ENCODE measurements around the gene NAA10.

The NAA10 gene

DNA sequence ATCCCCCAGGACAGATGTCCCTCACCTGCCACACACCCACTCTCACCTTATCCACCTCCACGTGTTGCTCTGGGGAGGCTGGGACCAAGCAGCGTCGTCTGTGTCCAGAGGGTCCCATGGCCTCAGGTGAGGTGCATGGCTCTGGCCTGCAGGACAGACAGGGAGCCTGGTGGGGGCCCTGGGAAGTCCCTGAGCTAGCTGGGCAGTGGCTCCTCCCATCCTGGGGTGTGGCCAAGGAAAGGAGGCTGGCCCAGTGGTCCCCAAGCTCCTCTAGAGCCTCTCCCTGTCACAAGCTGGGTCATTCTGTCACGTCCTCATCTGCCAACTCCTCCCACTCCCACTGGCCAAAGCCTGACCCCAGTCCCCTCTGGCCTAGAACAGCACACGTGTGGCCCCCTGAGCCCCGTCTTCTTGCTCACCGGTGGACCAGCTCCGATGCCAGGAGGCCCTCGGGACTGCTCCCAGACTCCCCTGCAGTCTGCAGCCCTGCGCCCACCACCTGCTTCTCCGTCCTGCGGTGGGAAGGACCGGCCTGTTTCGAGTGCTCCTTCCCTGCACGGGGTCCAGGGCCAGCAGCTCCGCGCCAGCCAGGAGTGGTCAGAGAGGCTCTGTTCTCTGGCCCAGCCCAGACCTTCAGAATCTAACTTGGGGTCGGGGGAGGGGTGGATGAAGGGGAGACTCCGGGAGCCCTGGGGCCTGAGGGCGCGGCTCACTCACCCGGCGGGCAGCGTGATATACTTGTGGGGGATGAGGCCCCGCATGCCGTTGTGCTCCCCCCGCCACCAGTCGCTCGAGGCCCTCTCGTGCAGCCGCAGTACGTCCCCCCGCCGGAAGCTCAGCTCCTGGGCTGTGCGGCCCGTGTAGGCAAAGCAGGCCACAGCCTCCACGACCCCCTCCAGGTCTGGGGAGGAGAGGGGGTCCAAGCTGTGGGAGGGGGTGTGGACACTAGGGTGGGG is 25.5 kb downstream of the NAA10 start:
- DNase-seq (ENCODE audit: low read depth), result no peak

GRCh38 chrX:153908219-153908860 is 26.5 kb downstream of the NAA10 start:
- DNase-seq (ENCODE audit: low read depth), result no peak

DNA sequence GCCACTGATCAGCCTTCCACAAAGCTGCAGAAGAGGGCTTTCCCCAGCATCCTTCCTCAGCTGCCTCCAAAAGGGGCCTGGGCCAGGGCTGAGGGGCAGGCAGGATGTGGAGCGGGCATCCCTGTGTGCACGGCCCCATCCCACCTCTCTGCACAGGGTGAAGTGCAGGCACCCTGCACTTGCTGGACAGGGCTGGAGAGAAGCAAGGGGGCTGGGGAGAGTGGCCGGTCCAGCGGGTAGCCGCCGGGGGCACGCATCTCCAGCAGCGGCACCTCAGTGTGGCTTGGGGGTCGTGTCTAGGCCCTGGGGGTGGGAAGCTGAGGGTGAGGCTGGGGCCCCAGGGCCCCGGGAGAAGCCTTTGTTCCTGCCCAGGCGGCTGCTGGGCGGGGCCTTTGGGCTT is 27.4 kb downstream of the NAA10 start:
- no peak for DNase-seq (ENCODE audit: low read depth)

- DNase-seq (ENCODE audit: low read depth), result no peak
Measured at GRCh38 chrX:153906126-153906917, 28.5 kb downstream of the NAA10 start.

GRCh38 chrX:153905481-153906095 is 29.2 kb downstream of the NAA10 start:
- no peak for DNase-seq (ENCODE audit: low read depth)

DNA sequence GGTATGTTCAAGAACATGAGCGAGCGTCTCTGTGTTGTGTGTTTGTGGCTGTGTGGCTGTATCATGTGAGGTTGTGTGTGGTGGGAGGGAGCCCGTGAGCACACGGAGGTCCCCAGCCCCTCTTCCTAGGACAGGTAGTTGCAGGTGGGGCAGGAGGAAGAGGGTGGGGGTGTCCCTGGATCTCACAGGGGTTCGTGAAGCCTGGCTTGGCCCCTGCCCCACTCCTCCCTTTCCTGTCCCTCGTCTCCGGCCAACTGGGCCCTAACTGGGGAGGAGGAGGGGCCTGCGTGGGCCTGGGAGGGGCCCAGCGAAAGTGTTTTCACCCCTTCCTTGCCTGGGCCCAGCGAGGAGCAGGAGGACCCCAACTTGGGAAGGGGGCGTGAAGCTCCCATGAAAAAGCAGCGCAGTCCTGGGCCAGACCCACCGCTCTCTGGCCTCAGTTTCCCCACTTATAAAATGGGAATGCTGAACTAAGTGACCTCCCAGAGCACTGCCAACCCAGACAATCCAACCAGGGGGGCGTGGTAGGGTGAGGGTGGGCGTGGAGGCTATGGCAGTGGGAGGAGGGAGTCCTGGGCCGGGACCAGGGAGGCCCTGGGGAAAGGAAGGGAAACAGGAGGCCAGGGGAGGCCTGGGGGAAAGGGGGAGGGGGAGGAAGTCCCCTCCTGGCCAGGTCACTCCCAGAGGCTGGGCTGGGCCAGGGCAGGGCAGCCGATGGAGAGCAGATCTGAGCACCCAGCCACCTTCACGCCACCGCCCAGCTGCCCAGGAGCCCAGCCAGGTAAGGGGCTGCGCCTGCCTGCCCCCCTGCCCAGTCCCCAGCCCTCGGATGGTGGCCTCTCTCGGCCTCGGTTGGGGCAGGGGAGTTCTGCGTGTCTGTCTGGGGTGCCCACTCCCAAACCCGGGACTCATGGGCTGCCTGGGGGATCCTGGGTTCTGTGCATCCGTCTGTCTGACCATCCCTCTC is 30.6 kb downstream of the NAA10 start, which contains the start of gene AVPR2:
Gene AVPR2 (plus strand): TSS at position 683 of the 967 bp plus-strand sequence. CDS start 473 bp downstream, outside the sequence.
- no peak for DNase-seq (ENCODE audit: low read depth)

DNA sequence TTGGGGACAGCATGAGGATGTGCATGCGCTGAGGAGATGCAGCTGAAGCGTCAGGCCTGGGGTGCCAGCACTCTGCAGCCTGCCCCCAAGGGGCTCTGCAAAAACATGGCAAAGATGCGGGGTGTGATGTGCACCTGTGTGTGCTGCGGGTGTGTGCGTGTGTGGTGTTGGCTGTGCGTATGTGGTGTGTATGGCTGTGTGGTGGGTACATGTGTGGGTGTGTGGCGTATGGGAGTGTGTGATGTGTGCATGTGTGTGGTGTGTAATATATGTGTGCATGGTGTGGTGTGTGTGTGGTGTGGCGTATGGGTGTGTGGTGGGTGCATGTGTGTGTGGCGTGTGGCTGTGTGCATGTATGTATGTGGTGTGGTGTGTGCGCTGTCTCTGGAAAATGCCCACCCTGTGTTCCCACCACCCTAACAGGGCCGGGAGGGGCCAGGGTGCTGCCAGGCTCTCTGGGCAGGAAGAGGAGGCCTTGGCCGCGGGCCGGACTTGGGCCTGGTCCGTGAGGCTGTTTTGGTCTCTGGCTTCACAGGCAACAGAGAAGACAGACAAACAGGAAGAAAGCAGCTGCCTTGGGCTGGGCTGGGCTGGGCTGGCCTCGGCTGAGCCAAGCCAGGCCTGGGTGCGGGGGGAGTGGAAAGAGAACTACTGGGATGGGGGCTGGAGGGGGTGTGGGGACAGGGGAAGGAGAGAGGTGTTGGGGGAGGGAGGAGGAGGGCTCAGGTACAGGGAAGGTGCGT is 31.4 kb downstream of the NAA10 start:
- no peak for DNase-seq (ENCODE audit: low read depth)

DNA sequence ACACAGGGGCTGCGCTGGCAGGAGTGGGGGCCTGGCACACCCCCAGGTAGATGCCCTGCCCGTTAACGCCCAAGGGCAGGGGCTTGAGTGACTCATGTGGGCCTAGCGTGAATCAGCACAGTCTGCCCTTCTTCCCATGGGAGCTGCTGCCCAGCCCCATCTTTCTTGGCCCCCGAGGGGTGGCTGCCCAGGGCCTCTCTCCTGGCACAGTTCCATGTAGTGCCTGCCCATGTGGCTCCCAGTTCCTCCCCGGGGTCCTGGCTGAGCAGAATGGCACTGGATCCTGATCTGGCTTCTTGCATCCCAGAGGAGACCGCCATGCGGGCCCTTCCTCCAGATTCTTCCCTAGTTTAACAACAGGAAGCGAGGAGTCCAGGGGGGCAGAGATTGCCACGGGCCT is 32.5 kb downstream of the NAA10 start:
- no peak for DNase-seq (ENCODE audit: low read depth)

DNA sequence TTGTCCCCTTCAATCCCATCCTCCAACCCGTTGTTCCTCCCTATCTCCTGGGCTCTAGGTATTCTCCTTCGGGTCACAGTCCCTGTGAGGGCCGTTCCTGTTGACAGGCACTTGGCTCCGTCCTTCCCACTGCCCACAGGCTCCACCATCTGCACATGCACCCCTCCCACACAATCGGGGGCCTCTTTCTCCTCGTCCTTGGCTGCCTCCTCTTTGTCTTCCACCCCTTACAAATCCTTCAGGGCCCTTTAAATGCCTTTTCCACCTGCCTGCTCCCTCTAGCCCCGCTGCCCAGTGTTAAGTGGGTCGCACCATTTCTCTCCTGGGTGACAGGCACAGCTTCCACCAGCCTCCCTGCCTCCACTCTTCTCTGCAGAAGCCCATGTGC is 33.1 kb downstream of the NAA10 start:
- DNase-seq (ENCODE audit: low read depth), result no peak

- no peak for DNase-seq (ENCODE audit: low read depth)
Measured at GRCh38 chrX:153900831-153901752, 33.7 kb downstream of the NAA10 start.

GRCh38 chrX:153897899-153898298 is 36.9 kb downstream of the NAA10 start:
- no peak for DNase-seq (ENCODE audit: low read depth)

- DNase-seq (ENCODE audit: low read depth), result no peak
Measured at GRCh38 chrX:153889123-153889522, 45.7 kb downstream of the NAA10 start.

DNA sequence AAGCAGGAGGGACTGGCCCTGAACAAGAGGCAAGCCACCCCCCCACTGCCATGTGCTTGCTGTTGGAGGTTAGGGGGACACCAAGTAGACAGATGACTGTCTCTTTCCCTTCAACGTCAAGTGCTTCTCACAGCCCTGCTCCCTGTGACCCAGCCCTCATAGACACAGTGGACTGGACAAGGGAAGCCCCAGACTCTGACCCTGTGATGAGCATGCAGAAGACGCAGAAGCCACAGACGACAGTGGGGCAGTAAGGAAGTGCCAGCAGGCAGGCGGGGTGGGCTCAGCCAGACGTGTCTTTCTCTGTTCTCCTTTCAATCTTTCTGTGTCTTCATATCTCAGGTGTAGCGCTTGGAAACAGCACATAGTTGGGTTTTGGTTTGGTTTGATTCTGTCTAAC is 46.5 kb downstream of the NAA10 start:
- DNase-seq (ENCODE audit: low read depth), result no peak

- DNase-seq (ENCODE audit: low read depth), result no peak
Measured at GRCh38 chrX:153887385-153887784, 47.5 kb downstream of the NAA10 start.

- DNase-seq (ENCODE audit: low read depth), result no peak
Measured at GRCh38 chrX:153886915-153887314, 47.9 kb downstream of the NAA10 start.

- DNase-seq (ENCODE audit: low read depth), result no peak
Measured at GRCh38 chrX:153885968-153886903, 48.6 kb downstream of the NAA10 start, which contains the start of gene L1CAM. TSS of gene L1CAM (minus strand) at chrX:153886173. CDS start at chrX:153875836, 10,337 bp downstream.

- no peak for DNase-seq (ENCODE audit: low read depth)
Measured at GRCh38 chrX:153885208-153885787, 49.5 kb downstream of the NAA10 start.
